ENCODE data around the gene BSN.

GRCh38 chr3:49523756-49524747, 30.2 kb upstream of the BSN start:
- TF ChIP-seq, protein P1, sequence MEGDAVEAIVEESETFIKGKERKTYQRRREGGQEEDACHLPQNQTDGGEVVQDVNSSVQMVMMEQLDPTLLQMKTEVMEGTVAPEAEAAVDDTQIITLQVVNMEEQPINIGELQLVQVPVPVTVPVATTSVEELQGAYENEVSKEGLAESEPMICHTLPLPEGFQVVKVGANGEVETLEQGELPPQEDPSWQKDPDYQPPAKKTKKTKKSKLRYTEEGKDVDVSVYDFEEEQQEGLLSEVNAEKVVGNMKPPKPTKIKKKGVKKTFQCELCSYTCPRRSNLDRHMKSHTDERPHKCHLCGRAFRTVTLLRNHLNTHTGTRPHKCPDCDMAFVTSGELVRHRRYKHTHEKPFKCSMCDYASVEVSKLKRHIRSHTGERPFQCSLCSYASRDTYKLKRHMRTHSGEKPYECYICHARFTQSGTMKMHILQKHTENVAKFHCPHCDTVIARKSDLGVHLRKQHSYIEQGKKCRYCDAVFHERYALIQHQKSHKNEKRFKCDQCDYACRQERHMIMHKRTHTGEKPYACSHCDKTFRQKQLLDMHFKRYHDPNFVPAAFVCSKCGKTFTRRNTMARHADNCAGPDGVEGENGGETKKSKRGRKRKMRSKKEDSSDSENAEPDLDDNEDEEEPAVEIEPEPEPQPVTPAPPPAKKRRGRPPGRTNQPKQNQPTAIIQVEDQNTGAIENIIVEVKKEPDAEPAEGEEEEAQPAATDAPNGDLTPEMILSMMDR (conservative IDR thresholded peaks at IDR 0.05; ENCODE audit: low read depth in 2 of 2): no peak
- TF ChIP-seq EZH2phosphoT487 (IDR thresholded peaks at IDR 0.05; ENCODE audit: unreplicated experiment) (no peak), POLR2AphosphoS5 (IDR thresholded peaks at IDR 0.05; ENCODE audit: low read depth) (no peak), EZH2 (IDR thresholded peaks at IDR 0.05; ENCODE audit: low read depth, unreplicated experiment) (no peak), STAT1 (IDR thresholded peaks at IDR 0.05; ENCODE audit: unreplicated experiment) (no peak)
